Loucy (cell line): ENCODE data around the gene CNKSR3.

Experiments used
- H2AFZ ChIP-seq: fragments of 200-600 bp; sonication (generic); 2 replicates; pipeline ENCODE4 v1.6.0; 2016; ENCODE audit warnings: antibody characterized with exemption, mild to moderate bottlenecking, low read length, moderate library complexity
- H3F3A ChIP-seq: fragments of 200-600 bp; 2 replicates; pipeline ENCODE4 v1.6.0; 2016; ENCODE audit warnings: antibody characterized with exemption, low read depth, mild to moderate bottlenecking
- H3K27me3 ChIP-seq: fragments of 200-600 bp; sonication (generic); 2 replicates; pipeline ENCODE4 v1.6.1; 2014; ENCODE audit warnings: low read length, mild to moderate bottlenecking; ENCODE audit not compliant: insufficient read depth, poor library complexity, severe bottlenecking
- H3K36me3 ChIP-seq: fragments of 200-600 bp; sonication (generic); 2 replicates; pipeline ENCODE4 v1.6.1; 2016; ENCODE audit warnings: low read length; ENCODE audit not compliant: insufficient read depth
- H3K4me1 ChIP-seq: fragments of 200-600 bp; sonication (generic); 2 replicates; pipeline ENCODE4 v1.5.1; 2014; ENCODE audit warnings: low read length, mild to moderate bottlenecking; ENCODE audit not compliant: insufficient read depth, poor library complexity, severe bottlenecking
- H3K4me2 ChIP-seq: fragments of 200-600 bp; sonication (generic); 2 replicates; pipeline ENCODE4 v1.6.0; 2014; ENCODE audit warnings: antibody characterized with exemption, low read length, low read depth, mild to moderate bottlenecking; ENCODE audit not compliant: poor library complexity, severe bottlenecking
- H3K4me3 ChIP-seq: fragments of 200-600 bp; sonication (generic); 2 replicates; pipeline ENCODE4 v1.5.1; 2014; ENCODE audit warnings: low read length, mild to moderate bottlenecking, mixed read lengths; ENCODE audit not compliant: poor library complexity, severe bottlenecking
- H3K79me2 ChIP-seq: fragments of 200-600 bp; sonication (generic); 2 replicates; pipeline ENCODE4 v1.6.1; 2014; ENCODE audit warnings: low read length; ENCODE audit not compliant: insufficient read depth
- H3K9ac ChIP-seq: fragments of 200-600 bp; sonication (generic); 2 replicates; pipeline ENCODE4 v1.6.0; 2014; ENCODE audit warnings: mild to moderate bottlenecking, low read depth, low read length, moderate library complexity; ENCODE audit not compliant: poor library complexity, severe bottlenecking
- H3K9me2 ChIP-seq: fragments of 200-600 bp; sonication (generic); replicated peaks from 2 replicates; pipeline ENCODE4 v1.6.1; 2016; ENCODE audit warnings: low read depth, low read length, mixed read lengths
- H3K9me3 ChIP-seq: fragments of 200-600 bp; sonication (generic); 2 replicates; pipeline ENCODE4 v1.6.1; 2014; ENCODE audit warnings: mild to moderate bottlenecking, antibody characterized with exemption, low read length, low read depth; ENCODE audit not compliant: insufficient read depth
- H4K20me1 ChIP-seq: fragments of 200-600 bp; sonication (generic); 2 replicates; pipeline ENCODE4 v1.6.0; 2014; ENCODE audit warnings: antibody characterized with exemption, low read length, mild to moderate bottlenecking; ENCODE audit not compliant: insufficient read depth, poor library complexity, severe bottlenecking
- EZH2phosphoT487 ChIP-seq: fragments of 200-600 bp; IDR thresholded peaks from 2 replicates; pipeline ENCODE4 v1.6.1; 2018; ENCODE audit warnings: antibody characterized with exemption, mild to moderate bottlenecking, moderate library complexity, borderline replicate concordance
- TF ChIP-seq, protein P1 (sequence below): fragments of 200-600 bp; sonication (generic); conservative IDR thresholded peaks from 2 replicates; pipeline ENCODE4 v1.5.1; 2014; ENCODE audit warnings: mild to moderate bottlenecking, antibody characterized with exemption, low read length

CNKSR3 gene

DNA sequence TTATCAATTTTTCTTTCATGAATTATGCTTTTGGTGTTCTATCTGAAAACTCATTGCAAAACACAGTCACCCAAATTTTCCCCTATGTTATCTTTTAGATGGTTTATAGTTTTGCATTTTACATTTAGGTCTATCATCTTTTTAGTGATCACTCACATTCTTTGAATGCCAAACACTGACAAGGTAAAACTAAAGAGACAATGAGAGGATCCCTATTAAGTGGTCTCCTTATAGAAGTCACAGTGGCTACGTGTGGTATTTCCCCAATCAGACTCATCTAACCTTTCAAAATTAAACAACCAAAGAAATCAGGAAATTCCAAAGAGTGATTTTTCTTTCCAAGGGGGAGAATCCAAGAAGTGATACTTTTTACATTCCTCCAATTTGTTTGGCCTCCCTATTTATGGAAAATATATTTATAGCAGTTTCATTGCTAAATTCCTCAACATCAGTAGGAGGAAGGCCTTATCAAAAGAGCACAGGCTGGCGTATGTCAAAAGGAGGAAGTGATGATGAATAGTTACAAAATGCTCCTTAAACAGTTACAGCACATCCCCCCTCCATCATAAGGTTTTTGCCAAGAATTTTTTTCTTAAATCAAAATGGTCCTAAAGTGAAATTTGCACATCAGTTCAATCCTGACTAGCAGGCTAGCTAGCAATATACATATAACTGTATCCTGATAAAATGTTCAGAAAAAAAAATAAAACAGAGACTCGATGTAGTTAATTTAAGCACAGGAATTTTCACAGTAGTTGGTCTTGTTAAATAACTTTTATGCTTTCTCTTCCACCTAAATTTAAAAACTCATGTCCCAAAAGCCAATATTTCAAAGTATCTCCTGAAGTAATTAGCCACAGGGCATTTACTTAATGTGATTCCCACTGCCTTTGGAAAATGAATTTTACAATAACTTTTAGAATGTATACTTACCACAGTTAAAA lies 77.7 kb downstream of the CNKSR3 start:
- Histone ChIP-seq H3K4me3 (no peak overlapping the region), H3K9ac (no peak overlapping the region), H3K27me3 (no peaks in the 10 kb centered on the region), H3F3A (no peaks in the 10 kb centered on the region), H3K9me3 (no peaks in the 10 kb centered on the region), H3K9me2 (no peaks in the 10 kb centered on the region), H3K4me1 (peaks cover 4% of the 10 kb centered on the region), H2AFZ (no peak overlapping the region), H4K20me1 (no peaks in the 10 kb centered on the region), H3K79me2 (no peaks in the 10 kb centered on the region), H3K4me2 (no peak overlapping the region), H3K36me3 (no peaks in the 10 kb centered on the region)
- TF ChIP-seq, protein P1, sequence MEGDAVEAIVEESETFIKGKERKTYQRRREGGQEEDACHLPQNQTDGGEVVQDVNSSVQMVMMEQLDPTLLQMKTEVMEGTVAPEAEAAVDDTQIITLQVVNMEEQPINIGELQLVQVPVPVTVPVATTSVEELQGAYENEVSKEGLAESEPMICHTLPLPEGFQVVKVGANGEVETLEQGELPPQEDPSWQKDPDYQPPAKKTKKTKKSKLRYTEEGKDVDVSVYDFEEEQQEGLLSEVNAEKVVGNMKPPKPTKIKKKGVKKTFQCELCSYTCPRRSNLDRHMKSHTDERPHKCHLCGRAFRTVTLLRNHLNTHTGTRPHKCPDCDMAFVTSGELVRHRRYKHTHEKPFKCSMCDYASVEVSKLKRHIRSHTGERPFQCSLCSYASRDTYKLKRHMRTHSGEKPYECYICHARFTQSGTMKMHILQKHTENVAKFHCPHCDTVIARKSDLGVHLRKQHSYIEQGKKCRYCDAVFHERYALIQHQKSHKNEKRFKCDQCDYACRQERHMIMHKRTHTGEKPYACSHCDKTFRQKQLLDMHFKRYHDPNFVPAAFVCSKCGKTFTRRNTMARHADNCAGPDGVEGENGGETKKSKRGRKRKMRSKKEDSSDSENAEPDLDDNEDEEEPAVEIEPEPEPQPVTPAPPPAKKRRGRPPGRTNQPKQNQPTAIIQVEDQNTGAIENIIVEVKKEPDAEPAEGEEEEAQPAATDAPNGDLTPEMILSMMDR, result no peak
- TF ChIP-seq EZH2phosphoT487, result no peak

DNA sequence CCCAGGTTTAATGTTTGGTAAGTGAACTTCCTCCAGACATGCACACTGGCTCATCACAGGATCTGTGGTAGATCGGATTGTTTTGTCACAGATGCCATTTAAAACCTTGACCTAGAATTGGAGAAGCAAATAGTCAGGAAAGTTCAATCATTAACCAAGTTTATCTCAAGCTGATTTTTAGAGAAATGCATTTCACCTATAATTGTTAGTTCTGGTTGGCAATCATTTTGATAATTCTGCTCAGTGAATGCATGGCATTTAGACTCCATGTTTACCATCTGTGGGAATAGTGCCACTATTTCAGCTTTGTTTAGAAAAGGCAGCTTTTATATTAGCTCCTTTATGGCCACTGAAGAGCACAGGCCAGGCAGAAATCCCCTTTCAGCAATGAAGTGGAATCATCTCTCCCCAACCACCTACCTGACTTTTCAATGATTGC lies 80.0 kb downstream of the CNKSR3 start:
- no peaks in the 10 kb centered on the region for H3K9me3 ChIP-seq
- no peaks in the 10 kb centered on the region for H4K20me1 ChIP-seq
- H3K4me3 ChIP-seq, result no peak overlapping the region
- H3K36me3 ChIP-seq, result no peaks in the 10 kb centered on the region
- H2AFZ ChIP-seq, result no peak overlapping the region
- no peaks in the 10 kb centered on the region for H3K9me2 ChIP-seq
- H3F3A ChIP-seq, result no peaks in the 10 kb centered on the region
- H3K4me1 ChIP-seq, result peaks cover 4% of the 10 kb centered on the region
- no peak for TF ChIP-seq EZH2phosphoT487
- TF ChIP-seq, protein P1, result no peak
- no peaks in the 10 kb centered on the region for H3K79me2 ChIP-seq
- H3K4me2 ChIP-seq, result no peak overlapping the region
- no peak overlapping the region for H3K9ac ChIP-seq
- no peaks in the 10 kb centered on the region for H3K27me3 ChIP-seq

DNA sequence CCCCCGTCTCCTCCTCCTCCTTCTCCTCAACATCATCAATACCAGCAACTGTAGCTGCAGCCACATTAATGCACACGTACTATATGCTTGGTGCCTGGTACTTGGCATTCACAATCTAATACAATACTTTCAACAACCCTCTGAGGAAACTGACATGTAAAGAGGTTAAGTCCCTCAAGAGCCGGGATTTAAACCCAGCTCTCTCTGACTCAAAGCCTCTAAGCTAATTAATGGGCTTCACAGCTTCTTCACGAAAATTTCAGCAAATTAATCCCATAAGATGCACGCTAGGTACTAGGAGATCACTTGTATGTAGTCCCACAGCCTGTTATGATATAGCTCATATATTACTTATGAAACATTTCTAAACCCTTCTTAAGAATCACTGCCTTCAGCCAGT lies 80.8 kb downstream of the CNKSR3 start:
- H3K27me3 ChIP-seq, result no peaks in the 10 kb centered on the region
- no peak overlapping the region for H3K4me3 ChIP-seq
- H3K9me3 ChIP-seq, result no peaks in the 10 kb centered on the region
- no peak overlapping the region for H3K9ac ChIP-seq
- H3K79me2 ChIP-seq, result no peaks in the 10 kb centered on the region
- no peaks in the 10 kb centered on the region for H4K20me1 ChIP-seq
- no peak for TF ChIP-seq EZH2phosphoT487
- H3K9me2 ChIP-seq, result no peaks in the 10 kb centered on the region
- no peak overlapping the region for H3K4me2 ChIP-seq
- no peaks in the 10 kb centered on the region for H3F3A ChIP-seq
- H3K4me1 ChIP-seq, result peaks cover 4% of the 10 kb centered on the region
- H3K36me3 ChIP-seq, result no peaks in the 10 kb centered on the region
- no peak overlapping the region for H2AFZ ChIP-seq
